Measurements from ENCODE around the gene ATG101. TPM values are rescaled to one million over a fixed set of nuclear protein-coding genes. Genes with fewer than 3 reads are reported as not detected.
"Not testable (repeated sequence)": the region's sequence is repeated elsewhere in the genome, so short reads cannot be mapped to it uniquely, and the experiment has no call there.

ATG101 gene
- total RNA-seq, 4 donors from 2014 or later = 40.7 to 61.1 (median 48.0) TPM

DNA sequence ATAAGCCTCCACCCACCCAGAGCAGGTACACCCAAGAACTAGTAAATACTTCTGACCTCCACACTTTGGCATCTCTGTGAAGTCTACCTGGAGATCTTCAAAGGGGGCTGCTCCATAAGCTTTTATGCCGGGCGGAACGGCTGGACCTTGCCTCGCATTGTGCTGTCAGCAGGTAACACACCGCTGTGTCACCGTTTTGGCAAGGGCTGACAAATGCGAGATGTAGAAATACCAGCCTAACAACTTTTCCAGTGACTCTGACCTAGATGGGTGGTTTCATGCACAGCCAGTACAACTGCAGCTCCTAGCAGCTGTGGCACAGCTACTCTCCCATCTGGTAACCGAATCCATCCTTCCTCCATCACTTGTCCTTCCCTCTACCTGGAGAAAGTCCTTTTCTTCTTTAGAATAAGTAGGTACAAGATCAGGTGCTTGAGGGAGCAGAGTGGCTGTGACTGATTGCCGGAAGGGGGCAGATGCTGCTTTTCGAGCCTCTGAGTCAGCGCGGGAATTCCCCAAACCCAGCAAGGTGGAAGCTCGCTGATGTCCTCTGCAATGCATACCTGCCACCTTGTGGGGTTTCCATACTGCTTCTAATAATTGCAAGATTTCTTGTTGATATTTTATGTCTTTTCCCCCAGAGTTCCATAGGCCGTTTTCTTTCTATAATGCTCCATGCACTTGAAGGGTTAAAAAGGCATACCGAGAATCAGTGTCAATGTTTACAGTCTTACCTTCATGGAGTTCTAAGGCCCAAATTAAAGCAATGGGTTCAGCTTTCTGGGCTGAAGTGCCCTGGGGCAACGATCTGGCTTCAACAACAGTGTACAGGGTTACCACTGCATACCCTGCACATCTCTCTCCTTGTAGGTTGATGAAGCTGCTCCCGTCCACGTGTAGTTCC, 46.7 kb downstream of the ATG101 start:
- H3K4me3 ChIP-seq (replicated peaks in 1 of 3); H3K27me3 ChIP-seq; H3K9me3 ChIP-seq; intact Hi-C loops (cut with DNase I); H3K36me3 ChIP-seq: not testable (repeated sequence)
- H3K4me1 ChIP-seq = peaks cover 19 to 32% of the 10 kb centered on the region in 2 donors
- DNase-seq = peak; percentile 89 to 90
- 29 to 34% methylated on average over 15 to 18 of the region's 18 CpGs for WGBS, 2 donors
- TF ChIP-seq, protein P1, sequence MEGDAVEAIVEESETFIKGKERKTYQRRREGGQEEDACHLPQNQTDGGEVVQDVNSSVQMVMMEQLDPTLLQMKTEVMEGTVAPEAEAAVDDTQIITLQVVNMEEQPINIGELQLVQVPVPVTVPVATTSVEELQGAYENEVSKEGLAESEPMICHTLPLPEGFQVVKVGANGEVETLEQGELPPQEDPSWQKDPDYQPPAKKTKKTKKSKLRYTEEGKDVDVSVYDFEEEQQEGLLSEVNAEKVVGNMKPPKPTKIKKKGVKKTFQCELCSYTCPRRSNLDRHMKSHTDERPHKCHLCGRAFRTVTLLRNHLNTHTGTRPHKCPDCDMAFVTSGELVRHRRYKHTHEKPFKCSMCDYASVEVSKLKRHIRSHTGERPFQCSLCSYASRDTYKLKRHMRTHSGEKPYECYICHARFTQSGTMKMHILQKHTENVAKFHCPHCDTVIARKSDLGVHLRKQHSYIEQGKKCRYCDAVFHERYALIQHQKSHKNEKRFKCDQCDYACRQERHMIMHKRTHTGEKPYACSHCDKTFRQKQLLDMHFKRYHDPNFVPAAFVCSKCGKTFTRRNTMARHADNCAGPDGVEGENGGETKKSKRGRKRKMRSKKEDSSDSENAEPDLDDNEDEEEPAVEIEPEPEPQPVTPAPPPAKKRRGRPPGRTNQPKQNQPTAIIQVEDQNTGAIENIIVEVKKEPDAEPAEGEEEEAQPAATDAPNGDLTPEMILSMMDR (IDR thresholded peaks at IDR 0.05) = peak in 3 of 6 experiments; percentile 30 to 50 (median 44)
- TF ChIP-seq POLR2A (IDR thresholded peaks at IDR 0.05) = peak in 1 of 2 donors; percentile 75
- peak overlapping the region; percentile 57 to 89 (median 87) for H3K27ac ChIP-seq

DNA sequence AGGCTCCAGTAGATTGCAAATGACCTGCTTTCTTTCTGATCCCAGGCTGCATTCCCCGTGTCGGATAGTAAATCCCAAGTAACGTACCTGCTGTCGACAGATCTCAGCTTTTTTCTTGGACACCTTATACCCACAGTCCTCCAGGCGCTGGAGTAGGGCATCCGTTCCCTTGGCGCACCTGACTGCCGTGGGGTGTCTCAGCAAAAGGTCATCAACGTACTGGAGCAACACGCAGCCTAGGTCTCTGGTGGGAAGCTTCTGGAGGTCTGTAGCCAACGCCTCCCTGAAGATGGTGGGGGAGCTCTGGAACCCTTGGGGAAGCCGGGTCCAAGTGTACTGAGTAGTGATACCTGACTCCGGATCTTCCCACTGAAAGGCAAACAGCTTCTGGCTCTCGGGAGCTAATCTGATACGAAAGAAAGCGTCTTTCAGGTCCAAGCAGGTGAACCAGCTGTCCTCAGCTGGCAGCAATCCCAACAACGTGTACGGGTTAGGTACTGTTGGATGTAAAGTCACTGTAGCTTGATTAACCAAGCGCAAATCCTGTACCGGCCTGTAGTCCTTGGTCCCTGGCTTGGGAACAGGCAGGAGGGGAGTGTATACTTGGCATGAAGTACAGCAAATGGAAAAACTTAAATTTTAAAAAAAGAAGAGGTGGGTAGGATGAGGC, 48.2 kb downstream of the ATG101 start:
- H3K9me3 ChIP-seq; H3K27me3 ChIP-seq; H3K36me3 ChIP-seq; H3K4me3 ChIP-seq (replicated peaks in 1 of 3); intact Hi-C loops (cut with DNase I): not testable (repeated sequence)
- H3K4me1 ChIP-seq = peaks cover 22 to 32% of the 10 kb centered on the region in 2 donors
- peak; percentile 95 for DNase-seq
- H3K27ac ChIP-seq = peak overlapping the region in 2 of 3 donors; percentile 87 to 89
- WGBS, 2 donors = 54 to 58% methylated on average over 14 to 20 of the region's 20 CpGs
- TF ChIP-seq POLR2A (IDR thresholded peaks at IDR 0.05) = peak in 1 of 2 donors; percentile 56

DNA sequence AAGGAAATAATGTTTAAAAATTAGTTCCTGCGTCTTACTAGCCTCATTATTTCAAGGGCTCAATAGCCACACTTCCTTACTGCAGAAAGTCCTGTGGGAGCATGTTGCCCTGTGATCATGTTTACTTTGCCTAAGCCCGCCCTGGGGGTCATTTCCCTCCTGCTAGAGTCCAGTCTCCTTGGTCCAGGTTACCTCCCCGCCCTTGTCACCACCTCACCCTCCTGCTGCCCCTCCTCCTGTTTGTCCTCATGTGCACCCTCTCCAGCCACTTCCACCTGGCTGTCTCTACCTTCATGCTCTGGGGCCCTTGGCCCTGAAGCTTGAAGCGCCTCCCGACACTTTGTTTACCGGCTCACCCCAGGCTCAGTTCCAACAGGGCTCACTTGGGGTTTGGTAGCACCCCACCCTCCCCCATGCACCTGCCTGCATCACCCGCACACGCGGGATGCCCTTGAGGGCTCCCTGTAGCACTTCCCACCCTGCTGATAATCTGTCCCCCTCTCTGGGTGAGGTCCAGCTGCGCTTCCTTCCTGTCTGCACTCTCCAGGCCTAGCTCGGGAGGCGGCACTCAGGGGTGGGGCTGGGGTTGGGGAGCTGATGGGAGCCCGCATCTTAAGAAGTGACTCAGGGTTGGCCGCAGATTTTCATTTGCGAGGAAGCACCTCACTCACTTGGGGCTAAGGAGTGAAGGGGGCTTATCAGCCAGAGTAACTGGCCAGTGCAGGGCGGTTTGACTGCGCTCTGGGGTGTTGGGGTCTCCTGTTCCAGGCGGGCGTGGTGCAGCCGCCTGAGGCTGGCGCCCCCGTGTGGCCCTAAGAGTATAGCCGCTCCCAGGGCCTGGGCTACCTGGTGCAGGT, 49.8 kb downstream of the ATG101 start:
- intact Hi-C loops (cut with DNase I) = loop anchor here (10.0 kb wide), 1 partner anchor 95 kb away; no protein-coding TSS in a partner anchor

DNA sequence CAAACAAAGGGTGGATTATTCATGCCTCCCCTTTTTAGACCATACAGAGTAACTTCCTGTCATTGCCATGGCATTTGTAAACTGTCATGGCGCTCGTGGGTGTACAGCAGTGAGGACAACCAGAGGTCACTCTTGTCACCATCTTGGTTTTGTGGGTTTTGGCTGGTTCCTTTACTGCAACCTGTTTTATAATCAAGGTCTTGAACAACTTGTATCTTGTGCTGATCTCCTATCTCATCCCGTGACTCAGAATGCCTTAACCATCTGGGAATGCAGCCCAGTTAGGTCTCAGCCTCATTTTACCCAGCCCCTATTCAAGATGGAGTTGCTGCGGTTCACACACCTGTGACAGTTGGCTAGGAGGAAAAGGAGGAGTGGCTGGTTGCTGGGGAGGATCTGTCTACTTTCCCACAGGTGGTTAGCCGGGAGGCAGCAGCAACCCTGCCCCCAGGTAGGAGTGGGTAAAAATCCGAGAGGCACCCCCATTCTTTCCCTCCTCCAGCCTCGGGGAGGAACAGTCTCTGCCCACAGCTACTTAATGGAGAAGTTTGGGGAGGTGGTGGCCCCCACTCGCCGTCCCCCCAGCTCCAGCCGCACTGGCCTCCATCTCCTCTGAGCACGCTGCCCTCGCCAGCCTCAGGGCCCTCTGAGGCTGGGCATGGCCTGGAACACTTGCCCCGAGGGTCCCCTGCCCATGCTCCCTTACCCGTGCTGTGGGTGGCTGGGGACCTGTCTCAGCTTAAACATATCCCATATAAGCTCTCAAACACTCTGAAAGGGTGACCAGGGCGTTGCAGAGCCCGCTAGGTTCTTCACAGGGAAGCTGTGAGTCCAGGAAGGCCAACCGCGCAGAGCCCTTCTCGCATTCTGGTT, 51.4 kb downstream of the ATG101 start:
- H3K27me3 ChIP-seq = no peaks in the 10 kb centered on the region
- H3K4me1 ChIP-seq = peaks cover 38 to 44% of the 10 kb centered on the region in 2 donors

More for the DNA sequence above, 49.8 kb downstream of the ATG101 start:
- Histone ChIP-seq H3K36me3 (no peaks in the 10 kb centered on the region), H3K4me1 (peaks cover 22 to 32% of the 10 kb centered on the region in 2 donors), H3K27me3 (no peaks in the 10 kb centered on the region), H3K9me3 (no peaks in the 10 kb centered on the region), H3K27ac (peak overlapping the region; percentile 74 to 89 (median 87)), H3K4me3 (replicated peaks in 1 of 3) (no peak overlapping the region)
- TF ChIP-seq, protein P1 (IDR thresholded peaks at IDR 0.05) = peak; percentile 54 to 77 (median 68)
- TF ChIP-seq POLR2A (IDR thresholded peaks at IDR 0.05) = peak in 1 of 2 donors; percentile 44
- WGBS, 2 donors = 16 to 18% methylated on average over 13 to 14 of the region's 23 CpGs
- peak; percentile 94 to 97 for DNase-seq

More for the DNA sequence above, 51.4 kb downstream of the ATG101 start:
- H3K9me3 ChIP-seq = no peaks in the 10 kb centered on the region
- no peak for DNase-seq
- H3K36me3 ChIP-seq = no peaks in the 10 kb centered on the region
- H3K27ac ChIP-seq = peak overlapping the region in 1 of 3 donors; percentile 87
- TF ChIP-seq, protein P1 (IDR thresholded peaks at IDR 0.05) = no peak
- no peak for TF ChIP-seq POLR2A (IDR thresholded peaks at IDR 0.05)
- no peak overlapping the region for H3K4me3 ChIP-seq (replicated peaks in 1 of 3)
- WGBS, 2 donors = 77 to 81% methylated on average over 15 to 17 of the region's 19 CpGs
- intact Hi-C loops (cut with DNase I) = loop anchor here (10.0 kb wide), 1 partner anchor 96 kb away; no protein-coding TSS in a partner anchor
